OCI-LY1 (cell line): ENCODE results near the gene WHRN.

ENCODE experiments used
- H2AFZ ChIP-seq: fragments of 200-600 bp; sonication (generic), shearing (Covaris generic); 2 replicates; pipeline ENCODE4 v1.6.0; 2014; ENCODE audit warnings: antibody characterized with exemption, mild to moderate bottlenecking, low read length
- H3F3A ChIP-seq: fragments of 200-600 bp; sonication (generic), shearing (Covaris generic); 2 replicates; pipeline ENCODE4 v1.6.0; 2014; ENCODE audit warnings: mild to moderate bottlenecking, antibody characterized with exemption, low read length, moderate library complexity; ENCODE audit not compliant: insufficient read depth
- H3K27ac ChIP-seq: fragments of 200-600 bp; sonication (generic); 2 replicates; pipeline ENCODE4 v1.5.1; 2014; ENCODE audit warnings: low read length, mixed run types, mild to moderate bottlenecking, low read depth; ENCODE audit not compliant: poor library complexity, severe bottlenecking
- H3K27me3 ChIP-seq: fragments of 200-600 bp; sonication (generic); 2 replicates; pipeline ENCODE4 v1.6.0; 2014; ENCODE audit warnings: antibody characterized with exemption, mild to moderate bottlenecking, low read length, moderate library complexity; ENCODE audit not compliant: insufficient read depth
- H3K36me3 ChIP-seq: fragments of 200-600 bp; sonication (generic); 2 replicates; pipeline ENCODE4 v1.6.1; 2014; ENCODE audit warnings: mild to moderate bottlenecking, antibody characterized with exemption, low read length, moderate library complexity, mixed read lengths; ENCODE audit not compliant: insufficient read depth
- H3K4me1 ChIP-seq: fragments of 200-600 bp; sonication (generic); 2 replicates; pipeline ENCODE4 v1.5.1; 2014; ENCODE audit warnings: mild to moderate bottlenecking, low read length, moderate library complexity; ENCODE audit not compliant: insufficient read depth, severe bottlenecking
- H3K4me2 ChIP-seq: fragments of 200-600 bp; sonication (generic), shearing (Covaris generic); 2 replicates; pipeline ENCODE4 v1.6.1; 2014; ENCODE audit warnings: low read length
- H3K4me3 ChIP-seq: fragments of 200-600 bp; sonication (generic); 2 replicates; pipeline ENCODE4 v1.5.1; 2014; ENCODE audit warnings: low read length, low read depth, mild to moderate bottlenecking, mixed read lengths; ENCODE audit not compliant: poor library complexity, severe bottlenecking
- H3K79me2 ChIP-seq: fragments of 200-600 bp; shearing (Covaris generic); 2 replicates; pipeline ENCODE4 v1.6.1; 2016; ENCODE audit warnings: mixed run types, low read length, mixed read lengths; ENCODE audit not compliant: insufficient read depth
- H3K9ac ChIP-seq: fragments of 200-600 bp; sonication (generic), shearing (Covaris generic); 2 replicates; pipeline ENCODE4 v1.6.1; 2014; ENCODE audit warnings: mild to moderate bottlenecking, low read length, mixed read lengths
- H3K9me2 ChIP-seq: fragments of 200-600 bp; sonication (generic), shearing (Covaris generic); 2 replicates; pipeline ENCODE4 v1.6.1; 2014; ENCODE audit warnings: low read depth, mild to moderate bottlenecking, low read length, mixed read lengths
- H3K9me3 ChIP-seq: fragments of 200-600 bp; shearing (Covaris generic); 2 replicates; pipeline ENCODE4 v1.6.1; 2014; ENCODE audit warnings: low read length, mixed read lengths
- H4K20me1 ChIP-seq: fragments of 200-600 bp; sonication (generic), shearing (Covaris generic); 2 replicates; pipeline ENCODE4 v1.6.0; 2016; ENCODE audit warnings: mild to moderate bottlenecking, low read length; ENCODE audit not compliant: insufficient read depth
- CTCF ChIP-seq: fragments of 200-600 bp; sonication (generic), shearing (Covaris generic); IDR thresholded peaks from 2 replicates; pipeline ENCODE4 v1.5.1; 2017; ENCODE audit warnings: mild to moderate bottlenecking, antibody characterized with exemption, low read length, moderate library complexity, mixed read lengths
- EZH2 ChIP-seq: fragments of 200-600 bp; sonication (generic), shearing (Covaris generic); IDR thresholded peaks from 2 replicates; pipeline ENCODE4 v1.8.0; 2017; ENCODE audit warnings: borderline replicate concordance, mixed run types, mild to moderate bottlenecking, antibody characterized with exemption, low read length, moderate library complexity, mixed read lengths

WHRN gene

GRCh38 chr9:114401344-114401743, 103.9 kb downstream of the WHRN start:
- Histone ChIP-seq H3K9me3 (no peaks in the 10 kb centered on the region), H4K20me1 (no peaks in the 10 kb centered on the region), H3K9ac (no peak overlapping the region), H3K9me2 (no peaks in the 10 kb centered on the region), H3F3A (no peaks in the 10 kb centered on the region), H3K4me1 (peaks cover 17% of the 10 kb centered on the region), H3K4me2 (no peak overlapping the region), H3K4me3 (no peak overlapping the region), H3K36me3 (no peaks in the 10 kb centered on the region), H2AFZ (no peak overlapping the region), H3K79me2 (no peaks in the 10 kb centered on the region), H3K27ac (no peak overlapping the region), H3K27me3 (0 out of 2 replicates have a peak, but pooled peaks cover 2% of the 10 kb centered on the region)
- TF ChIP-seq EZH2: no peak
- TF ChIP-seq CTCF: no peak

- H3K36me3 ChIP-seq: peaks cover 3% of the 10 kb centered on the region; the same call in 1 of the 2 replicates
- H3K9me3 ChIP-seq: no peaks in the 10 kb centered on the region
- H3F3A ChIP-seq: no peaks in the 10 kb centered on the region
- no peak overlapping the region for H2AFZ ChIP-seq
- no peaks in the 10 kb centered on the region for H4K20me1 ChIP-seq
- H3K9me2 ChIP-seq: no peaks in the 10 kb centered on the region
- peaks cover 23% of the 10 kb centered on the region for H3K4me1 ChIP-seq
- no peaks in the 10 kb centered on the region for H3K79me2 ChIP-seq
- H3K27ac ChIP-seq: no peak overlapping the region
- no peak overlapping the region for H3K9ac ChIP-seq
- H3K27me3 ChIP-seq: no peaks in the 10 kb centered on the region
- no peak overlapping the region for H3K4me3 ChIP-seq
- TF ChIP-seq EZH2 (no peak), CTCF (no peak)
- H3K4me2 ChIP-seq: no peak overlapping the region
These were observed 104.5 kb downstream of the WHRN start for GRCh38 chr9:114400772-114401171.

- H2AFZ ChIP-seq: no peak overlapping the region
- H3K4me1 ChIP-seq: peaks cover 28% of the 10 kb centered on the region
- H3K79me2 ChIP-seq: no peaks in the 10 kb centered on the region
- H3K9ac ChIP-seq: no peak overlapping the region
- H4K20me1 ChIP-seq: no peaks in the 10 kb centered on the region
- H3K27me3 ChIP-seq: no peaks in the 10 kb centered on the region
- H3F3A ChIP-seq: no peaks in the 10 kb centered on the region
- H3K9me2 ChIP-seq: no peaks in the 10 kb centered on the region
- peaks cover 3% of the 10 kb centered on the region; the same call in 1 of the 2 replicates for H3K36me3 ChIP-seq
- no peaks in the 10 kb centered on the region for H3K9me3 ChIP-seq
- H3K4me2 ChIP-seq: no peak overlapping the region
- H3K4me3 ChIP-seq: no peak overlapping the region
- no peak overlapping the region for H3K27ac ChIP-seq
- TF ChIP-seq EZH2: no peak
- TF ChIP-seq CTCF: no peak
These were observed 105.1 kb downstream of the WHRN start for GRCh38 chr9:114400219-114400618.
